ENCODE data around the gene KRT86. TPM values are rescaled to one million over a fixed set of nuclear protein-coding genes. Genes with fewer than 3 reads are reported as not detected.
"Not testable (repeated sequence)": the region's sequence is repeated elsewhere in the genome, so short reads cannot be mapped to it uniquely, and the experiment has no call there.

KRT86 gene
- total RNA-seq, 2 experiments from 2014 or later: not detected

DNA sequence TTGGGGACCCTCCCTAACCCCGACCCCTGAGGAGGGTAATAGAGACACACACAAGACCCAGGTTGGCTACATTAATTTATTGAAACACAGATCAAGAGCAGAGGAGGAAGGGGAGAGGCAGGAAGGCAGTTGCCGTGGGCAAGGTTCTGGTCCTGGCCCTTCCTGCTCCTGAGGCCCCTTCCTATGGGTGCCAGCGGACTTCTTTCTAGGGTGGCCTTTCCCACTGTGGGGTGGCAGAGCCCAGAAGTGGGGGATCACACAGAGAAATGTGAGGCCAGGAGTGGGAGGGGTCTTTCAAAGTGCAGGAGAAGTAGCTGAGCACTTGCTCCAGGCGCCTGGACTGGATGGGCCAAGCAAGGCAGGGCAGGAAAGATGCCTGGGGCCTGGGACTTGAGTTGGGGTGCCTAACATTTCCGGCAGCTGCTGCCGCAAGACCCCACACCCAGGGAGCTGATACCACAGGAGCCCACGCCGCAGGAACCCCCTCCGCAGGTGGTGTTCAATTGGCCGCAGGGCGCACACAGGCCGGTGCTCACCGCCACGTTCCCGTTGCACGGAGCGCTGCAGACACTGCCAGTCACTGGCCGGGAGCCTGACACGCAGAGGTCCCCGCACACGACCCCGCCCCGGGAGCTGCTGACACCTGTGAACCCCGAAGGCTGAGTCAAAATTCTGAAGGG, 11.5 kb downstream of the KRT86 start:
- intact Hi-C loops (cut with DNase I, micrococcal nuclease): no loop called here
- no peaks in the 10 kb centered on the region for H3K4me1 ChIP-seq (ENCODE audit: insufficient read depth, low read length)
- ATAC-seq (ENCODE audit: poor library complexity) (no peak), DNase-seq (peak in 1 of 14 experiments; percentile 22)
- H3K27ac ChIP-seq (ENCODE audit: low read depth in 1 of 2, low read length in 2 of 2): no peak overlapping the region
- H3K9me3 Mint-ChIP-seq: no peaks in the 10 kb centered on the region
- no peaks in the 10 kb centered on the region for H3K27me3 ChIP-seq (ENCODE audit: control insufficient read depth in 1 of 2, insufficient read depth in 2 of 2, low read length in 2 of 2)
- ChIA-PET CTCF (no interaction called here), POLR2A (no interaction called here)
- H3K4me3 ChIP-seq (ENCODE audit: low read length): no peak overlapping the region
- no peaks in the 10 kb centered on the region for H3K36me3 ChIP-seq (ENCODE audit: insufficient read depth, low read length)
- no peaks in the 10 kb centered on the region for H3K4me1 Mint-ChIP-seq (ENCODE audit: low read depth)
- no peak overlapping the region for H3K4me3 Mint-ChIP-seq
- TF ChIP-seq, protein P1, sequence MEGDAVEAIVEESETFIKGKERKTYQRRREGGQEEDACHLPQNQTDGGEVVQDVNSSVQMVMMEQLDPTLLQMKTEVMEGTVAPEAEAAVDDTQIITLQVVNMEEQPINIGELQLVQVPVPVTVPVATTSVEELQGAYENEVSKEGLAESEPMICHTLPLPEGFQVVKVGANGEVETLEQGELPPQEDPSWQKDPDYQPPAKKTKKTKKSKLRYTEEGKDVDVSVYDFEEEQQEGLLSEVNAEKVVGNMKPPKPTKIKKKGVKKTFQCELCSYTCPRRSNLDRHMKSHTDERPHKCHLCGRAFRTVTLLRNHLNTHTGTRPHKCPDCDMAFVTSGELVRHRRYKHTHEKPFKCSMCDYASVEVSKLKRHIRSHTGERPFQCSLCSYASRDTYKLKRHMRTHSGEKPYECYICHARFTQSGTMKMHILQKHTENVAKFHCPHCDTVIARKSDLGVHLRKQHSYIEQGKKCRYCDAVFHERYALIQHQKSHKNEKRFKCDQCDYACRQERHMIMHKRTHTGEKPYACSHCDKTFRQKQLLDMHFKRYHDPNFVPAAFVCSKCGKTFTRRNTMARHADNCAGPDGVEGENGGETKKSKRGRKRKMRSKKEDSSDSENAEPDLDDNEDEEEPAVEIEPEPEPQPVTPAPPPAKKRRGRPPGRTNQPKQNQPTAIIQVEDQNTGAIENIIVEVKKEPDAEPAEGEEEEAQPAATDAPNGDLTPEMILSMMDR (IDR thresholded peaks at IDR 0.05): no peak
- H3K36me3 Mint-ChIP-seq (ENCODE audit: low read depth): no peaks in the 10 kb centered on the region
- peaks cover 5% of the 10 kb centered on the region for H3K27me3 Mint-ChIP-seq
- H3K27ac Mint-ChIP-seq: no peak overlapping the region
- no peaks in the 10 kb centered on the region for H3K9me3 ChIP-seq (ENCODE audit: control insufficient read depth in 1 of 2, insufficient read depth in 1 of 2, low read length in 2 of 2)

DNA sequence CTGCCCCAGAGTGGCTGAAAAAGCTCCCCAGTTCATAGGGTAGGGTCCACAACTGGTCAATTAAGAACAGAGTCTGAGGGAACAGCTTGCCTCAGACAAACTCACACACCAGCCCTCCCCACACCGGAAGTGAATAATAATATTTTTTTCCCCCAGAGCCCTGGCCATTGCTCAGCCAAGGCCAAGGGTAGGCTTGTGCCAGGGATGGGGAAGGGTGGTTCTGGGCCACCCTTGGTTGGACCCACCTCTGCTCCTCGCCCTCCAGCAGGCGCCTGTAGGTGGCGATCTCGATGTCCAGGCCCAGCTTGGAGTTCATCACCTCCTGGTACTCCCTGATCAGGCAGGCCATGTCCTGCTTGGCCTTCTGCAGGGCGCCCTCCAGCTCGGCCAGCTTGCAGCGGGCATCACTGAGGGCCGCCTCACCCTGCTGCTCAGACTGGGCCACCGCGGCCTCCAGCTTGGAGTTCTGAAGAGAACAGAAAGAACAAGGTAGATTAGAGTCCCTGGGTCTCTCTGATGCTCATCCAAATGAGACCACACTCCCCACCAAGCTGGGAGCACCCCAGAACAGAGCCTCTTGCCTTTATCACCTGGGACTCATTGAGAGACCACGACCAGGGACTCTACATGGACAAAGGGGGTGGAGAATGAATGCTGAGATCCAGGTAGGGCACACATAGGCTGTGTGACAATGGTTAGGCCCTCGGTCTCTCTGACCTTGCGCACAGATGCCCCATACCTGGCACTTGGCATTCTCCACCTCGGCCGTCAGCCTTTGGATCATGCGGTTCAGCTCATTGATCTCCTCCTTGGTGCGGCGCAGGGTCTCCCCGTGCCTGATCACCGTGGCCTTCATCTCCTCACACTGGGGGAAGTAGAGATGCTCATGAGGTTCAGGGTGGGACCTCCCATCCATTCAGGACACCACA, 12.7 kb downstream of the KRT86 start:
- H3K4me3 Mint-ChIP-seq; H3K4me1 ChIP-seq (ENCODE audit: insufficient read depth, low read length); H3K27me3 ChIP-seq (ENCODE audit: control insufficient read depth in 1 of 2, insufficient read depth in 2 of 2, low read length in 2 of 2); H3K36me3 ChIP-seq (ENCODE audit: insufficient read depth, low read length); H3K9me3 ChIP-seq (ENCODE audit: control insufficient read depth in 1 of 2, insufficient read depth in 1 of 2, low read length in 2 of 2); H3K27ac ChIP-seq (ENCODE audit: low read depth in 1 of 2, low read length in 2 of 2); H3K4me1 Mint-ChIP-seq (ENCODE audit: low read depth); H3K9me3 Mint-ChIP-seq; ATAC-seq (ENCODE audit: poor library complexity); CTCF ChIA-PET; H3K4me3 ChIP-seq (ENCODE audit: low read length); H3K27ac Mint-ChIP-seq; intact Hi-C loops (cut with DNase I, micrococcal nuclease); POLR2A ChIA-PET; H3K36me3 Mint-ChIP-seq (ENCODE audit: low read depth): not testable (repeated sequence)
- peaks cover 14% of the 10 kb centered on the region for H3K27me3 Mint-ChIP-seq
- peak in 1 of 14 experiments; percentile 21 for DNase-seq

DNA sequence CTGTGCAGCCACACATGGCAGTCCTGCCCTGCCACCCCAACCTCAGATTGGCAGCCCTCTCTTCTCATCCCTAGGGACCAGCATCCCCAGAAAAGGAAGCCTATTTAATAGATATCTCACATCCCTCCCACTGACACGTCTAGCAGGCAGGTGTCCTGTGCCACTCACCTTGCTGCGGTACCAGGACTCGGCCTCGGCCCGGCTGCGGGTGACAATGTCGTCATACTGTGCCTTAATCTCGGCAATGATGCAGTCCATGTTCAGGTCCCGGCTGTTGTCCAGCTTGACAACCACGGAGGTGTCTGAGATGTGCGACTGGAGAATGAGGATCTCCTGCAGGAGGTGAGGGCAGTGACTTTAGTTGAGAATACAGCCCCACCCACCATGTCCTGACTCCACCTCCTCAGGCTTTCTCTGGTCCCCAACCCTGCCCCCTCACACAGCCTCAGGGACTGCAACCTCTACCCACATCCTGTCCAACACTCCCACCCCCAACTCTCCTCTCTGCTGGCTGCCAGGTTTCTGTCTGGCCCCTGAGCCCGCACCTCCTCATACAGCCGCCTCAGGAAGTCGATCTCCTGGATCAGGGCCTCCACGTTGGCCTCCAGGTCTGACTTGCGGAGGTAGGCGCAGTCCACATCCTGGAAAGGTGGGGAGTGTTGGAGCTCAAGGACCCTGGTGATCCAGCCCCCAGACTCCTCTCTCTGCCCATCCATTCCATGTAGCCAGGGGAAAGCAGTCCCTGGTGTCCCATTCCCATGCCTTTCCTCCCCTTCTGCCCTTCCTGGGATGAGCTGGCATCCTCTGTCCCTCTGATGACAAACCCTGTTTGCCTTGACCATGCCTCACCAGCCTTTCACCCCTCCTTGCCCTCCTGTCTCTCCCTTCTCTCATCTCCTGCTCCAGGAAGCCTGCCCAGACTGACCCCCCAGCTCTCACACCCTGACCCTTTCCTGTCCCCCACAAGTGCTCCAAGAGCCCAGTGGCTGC, 13.7 kb downstream of the KRT86 start:
- H3K4me1 ChIP-seq (ENCODE audit: insufficient read depth, low read length); H3K9me3 ChIP-seq (ENCODE audit: control insufficient read depth in 1 of 2, insufficient read depth in 1 of 2, low read length in 2 of 2); POLR2A ChIA-PET; H3K27ac Mint-ChIP-seq; H3K9me3 Mint-ChIP-seq; ATAC-seq (ENCODE audit: poor library complexity); H3K4me3 Mint-ChIP-seq; H3K4me3 ChIP-seq (ENCODE audit: low read length); H3K36me3 Mint-ChIP-seq (ENCODE audit: low read depth); H3K27me3 ChIP-seq (ENCODE audit: control insufficient read depth in 1 of 2, insufficient read depth in 2 of 2, low read length in 2 of 2); H3K27ac ChIP-seq (ENCODE audit: low read depth in 1 of 2, low read length in 2 of 2); CTCF ChIA-PET; H3K36me3 ChIP-seq (ENCODE audit: insufficient read depth, low read length); H3K4me1 Mint-ChIP-seq (ENCODE audit: low read depth); intact Hi-C loops (cut with DNase I, micrococcal nuclease): not testable (repeated sequence)
- DNase-seq: peak in 2 of 14 experiments; percentile 5 to 22
- peaks cover 12% of the 10 kb centered on the region for H3K27me3 Mint-ChIP-seq

- H3K27me3 Mint-ChIP-seq: peaks cover 20% of the 10 kb centered on the region
- H3K36me3 ChIP-seq (ENCODE audit: insufficient read depth, low read length); H3K4me1 ChIP-seq (ENCODE audit: insufficient read depth, low read length); H3K27me3 ChIP-seq (ENCODE audit: control insufficient read depth in 1 of 2, insufficient read depth in 2 of 2, low read length in 2 of 2); H3K27ac ChIP-seq (ENCODE audit: low read depth in 1 of 2, low read length in 2 of 2); POLR2A ChIA-PET; H3K27ac Mint-ChIP-seq; DNase-seq; H3K9me3 ChIP-seq (ENCODE audit: control insufficient read depth in 1 of 2, insufficient read depth in 1 of 2, low read length in 2 of 2); H3K4me1 Mint-ChIP-seq (ENCODE audit: low read depth); H3K4me3 ChIP-seq (ENCODE audit: low read length); ATAC-seq (ENCODE audit: poor library complexity); H3K4me3 Mint-ChIP-seq; CTCF ChIA-PET; H3K9me3 Mint-ChIP-seq; H3K36me3 Mint-ChIP-seq (ENCODE audit: low read depth); intact Hi-C loops (cut with DNase I, micrococcal nuclease): not testable (repeated sequence)
Observed at GRCh38 chr12:52290483-52291134, 16.2 kb downstream of the KRT86 start.
